Stimulated activated naive CD8-positive, alpha-beta T cell treated with anti-CD3 and anti-CD28 coated beads, Interleukin-15, Interleukin-2, amounts not matched to agents 100 U/mL and 50 U/mL, for 24 hours (primary cell): ENCODE data around the gene S100A16.
"Not testable (repeated sequence)": the region's sequence is repeated elsewhere in the genome, so short reads cannot be mapped to it uniquely, and the experiment has no call there.

ENCODE experiments used
- ATAC-seq: fragments of 150-1000 bp; cut with Tn5 transposase; one replicate; pipeline ENCODE4 v1.10.0; 2021
- DNase-seq: peaks from one replicate; pipeline ENCODE4 v3.0.0; 2021

S100A16 gene

DNA sequence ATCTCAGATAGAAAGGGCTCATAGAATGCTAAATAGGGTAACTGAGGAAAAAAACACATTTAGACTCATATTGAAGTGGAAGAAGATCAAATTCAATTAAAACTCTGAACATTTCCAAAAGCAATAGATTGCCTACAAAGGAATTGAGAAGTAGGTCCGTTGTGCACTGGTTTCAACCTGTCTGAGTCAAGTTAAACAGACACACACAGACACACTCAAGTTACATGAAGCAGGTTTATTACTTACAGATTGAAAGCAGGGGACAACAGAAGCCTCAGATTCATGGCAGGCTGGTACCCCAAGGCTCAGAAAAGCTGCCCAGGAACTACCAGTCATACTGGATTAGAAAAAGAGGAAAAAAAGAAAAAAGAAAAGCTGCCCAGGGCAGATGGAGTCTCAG, 26.6 kb downstream of the S100A16 start:
- ATAC-seq = no peak
- DNase-seq = no peak

DNA sequence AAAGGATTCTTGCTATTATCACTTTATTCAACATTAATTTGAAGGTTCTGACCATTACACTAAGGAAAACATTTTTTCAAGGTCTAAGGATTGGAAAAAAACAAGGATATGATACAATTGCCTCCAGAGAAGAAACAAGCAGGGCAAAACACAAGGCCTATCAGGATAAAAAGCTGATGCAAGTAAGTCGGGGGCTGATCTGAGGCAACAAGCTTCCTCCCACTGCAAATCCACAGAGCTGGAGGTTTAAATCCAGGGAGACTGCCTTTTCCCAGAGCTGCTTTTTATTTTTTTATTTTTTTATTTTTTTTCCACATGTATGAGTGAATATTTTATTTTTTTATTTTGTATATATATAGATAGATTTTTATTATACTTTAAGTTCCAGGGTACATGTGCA, 27.9 kb downstream of the S100A16 start:
- DNase-seq (no peak), ATAC-seq (no peak)

DNA sequence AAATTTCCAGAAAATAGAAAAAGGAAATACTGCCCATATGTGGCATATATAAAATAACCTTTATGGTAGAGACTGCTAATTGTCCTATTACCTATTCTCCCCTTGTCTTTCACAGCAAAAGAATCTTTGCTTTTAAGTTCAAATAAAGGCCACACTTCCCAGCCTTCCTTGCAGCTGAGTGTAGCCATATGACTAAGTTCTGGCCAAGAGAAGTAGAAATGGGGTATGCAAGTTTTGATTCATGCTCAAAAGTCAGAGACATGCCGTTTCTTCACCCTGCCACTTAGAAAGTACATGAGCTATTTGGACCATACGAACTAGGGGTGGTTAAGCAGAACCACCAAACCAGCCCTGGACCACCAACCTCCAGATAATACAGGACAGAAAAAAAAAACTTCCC, 29.0 kb downstream of the S100A16 start:
- ATAC-seq = no peak
- no peak for DNase-seq

DNA sequence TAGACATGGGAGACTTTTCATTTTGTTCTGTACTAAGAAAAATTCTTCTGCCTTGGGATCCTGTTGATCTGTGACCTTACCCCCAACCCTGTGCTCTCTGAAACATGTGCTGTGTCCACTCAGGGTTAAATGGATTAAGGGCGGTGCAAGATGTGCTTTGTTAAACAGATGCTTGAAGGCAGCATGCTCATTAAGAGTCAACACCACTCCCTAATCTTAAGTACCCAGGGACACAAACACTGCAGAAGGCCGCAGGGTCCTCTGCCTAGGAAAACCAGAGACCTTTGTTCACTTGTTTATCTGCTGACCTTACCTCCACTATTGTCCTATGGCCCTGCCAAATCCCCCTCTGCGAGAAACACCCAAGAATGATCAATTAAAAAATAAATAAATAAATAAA, 29.4 kb downstream of the S100A16 start:
- ATAC-seq, DNase-seq: not testable (repeated sequence)

DNA sequence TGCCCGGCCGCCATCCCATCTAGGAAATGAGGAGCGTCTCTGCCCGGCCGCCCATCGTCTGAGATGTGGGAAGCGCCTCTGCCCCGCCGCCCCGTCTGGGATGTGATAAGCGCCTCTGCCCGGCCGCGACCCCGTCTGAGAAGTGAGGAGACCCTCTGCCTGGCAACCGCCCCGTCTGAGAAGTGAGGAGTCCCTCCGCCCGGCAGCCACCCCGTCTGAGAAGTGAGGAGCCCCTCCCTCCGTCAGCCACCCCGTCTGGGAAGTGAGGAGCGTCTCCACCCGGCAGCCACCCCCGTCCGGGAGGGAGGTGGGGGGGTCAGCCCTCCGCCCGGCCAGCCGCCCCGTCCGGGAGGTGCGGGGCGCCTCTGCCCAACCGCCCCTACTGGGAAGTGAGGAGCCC, 30.1 kb downstream of the S100A16 start:
- not testable (repeated sequence) for ATAC-seq, DNase-seq

DNA sequence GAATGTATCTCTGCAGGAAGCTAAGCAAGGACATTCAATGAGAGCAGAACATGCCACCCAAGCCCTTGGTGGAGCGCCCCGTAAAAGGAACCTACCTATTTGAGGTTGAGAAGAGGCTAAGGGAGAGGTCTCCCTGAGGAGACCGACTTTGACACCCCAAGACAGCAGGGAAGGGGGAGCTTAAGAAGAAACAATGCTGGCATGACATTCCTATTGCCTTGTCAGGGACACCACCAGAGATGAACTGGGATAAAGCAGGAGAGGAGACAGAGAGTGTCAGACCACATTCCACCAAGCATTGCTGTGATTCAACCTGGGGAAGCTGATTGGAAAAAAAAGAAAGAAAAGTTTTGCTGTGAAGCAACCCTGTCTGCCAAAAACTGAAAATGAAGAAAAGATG, 34.0 kb downstream of the S100A16 start:
- no peak for ATAC-seq

DNA sequence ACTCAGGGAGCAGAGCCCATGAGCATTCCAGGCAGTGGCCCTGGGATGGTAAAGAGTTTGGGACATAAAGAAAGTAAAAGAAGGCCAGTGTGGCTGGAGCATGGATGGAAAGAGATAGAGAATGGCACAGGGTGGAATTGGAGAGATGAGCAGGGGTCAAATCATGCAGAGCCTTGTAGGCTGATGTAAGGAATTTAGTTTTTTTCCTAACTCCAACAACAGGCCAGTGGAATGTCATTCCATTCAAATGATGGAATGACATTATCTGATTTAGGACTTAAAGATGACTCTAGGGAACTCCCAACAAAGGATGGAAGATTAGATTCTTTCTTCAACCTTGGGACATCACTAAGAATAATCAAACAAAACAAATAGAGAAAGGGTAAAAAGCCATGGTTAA, 34.4 kb downstream of the S100A16 start:
- DNase-seq (no peak), ATAC-seq (no peak)

More for the DNA sequence above, 34.0 kb downstream of the S100A16 start:
- DNase-seq = no peak

DNA sequence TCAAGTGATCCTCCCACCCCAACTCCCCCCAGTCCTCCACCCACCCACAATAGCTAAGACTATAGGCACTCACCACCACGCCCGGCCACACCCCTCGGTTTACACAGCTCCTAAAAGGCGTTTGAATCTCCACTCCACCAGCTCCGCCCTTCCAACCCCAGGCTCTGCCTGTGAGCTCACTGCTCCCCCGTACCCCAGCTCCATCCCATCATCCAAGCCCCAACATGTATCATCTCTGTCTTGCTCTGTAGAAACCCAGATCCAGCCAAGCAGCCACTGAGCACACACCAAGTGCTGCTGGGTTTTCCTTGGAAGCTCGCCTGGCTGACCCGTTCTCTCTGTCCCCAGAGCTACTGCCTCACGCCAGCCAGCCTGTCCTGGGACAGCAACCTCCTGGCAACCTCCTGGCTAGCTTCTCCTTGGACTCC, 35.3 kb downstream of the S100A16 start:
- ATAC-seq = no peak

DNA sequence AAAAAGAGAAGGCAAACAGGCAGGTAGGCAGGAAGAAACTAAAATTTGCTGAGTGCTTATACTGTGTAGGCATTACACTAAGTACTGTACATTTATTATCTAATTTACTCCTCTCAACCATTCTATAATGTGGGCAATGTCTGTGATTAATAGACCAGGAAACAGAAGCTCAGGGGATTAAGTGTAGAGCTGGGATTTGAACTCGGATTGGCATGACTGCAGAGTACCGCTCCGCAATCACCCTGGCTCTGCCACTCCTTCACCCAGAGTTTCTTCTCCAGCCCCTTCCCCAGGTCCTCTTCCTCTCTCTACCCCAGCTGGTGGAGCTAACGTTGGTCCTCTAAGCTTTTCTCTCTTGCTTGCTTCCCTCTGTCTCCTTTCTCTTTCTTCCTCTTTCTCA, 35.8 kb downstream of the S100A16 start:
- DNase-seq (no peak), ATAC-seq (no peak)

More for the DNA sequence above, 35.3 kb downstream of the S100A16 start:
- DNase-seq = no peak

DNA sequence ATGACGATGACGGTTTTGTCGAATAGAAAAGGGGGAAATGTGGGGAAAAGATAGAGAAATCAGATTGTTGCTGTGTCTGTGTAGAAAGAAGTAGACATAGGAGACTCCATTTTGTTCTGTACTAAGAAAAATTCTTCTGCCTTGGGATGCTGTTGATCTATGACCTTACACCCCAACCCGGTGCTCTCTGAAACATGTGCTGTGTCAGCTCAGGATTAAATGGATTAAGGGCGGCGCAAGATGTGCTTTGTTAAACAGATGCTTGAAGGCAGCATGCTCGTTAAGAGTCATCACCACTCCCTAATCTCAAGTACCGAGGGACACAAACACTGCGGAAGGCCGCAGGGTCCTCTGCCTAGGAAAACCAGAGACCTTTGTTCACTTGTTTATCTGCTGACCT, 37.4 kb downstream of the S100A16 start:
- DNase-seq, ATAC-seq: not testable (repeated sequence)

DNA sequence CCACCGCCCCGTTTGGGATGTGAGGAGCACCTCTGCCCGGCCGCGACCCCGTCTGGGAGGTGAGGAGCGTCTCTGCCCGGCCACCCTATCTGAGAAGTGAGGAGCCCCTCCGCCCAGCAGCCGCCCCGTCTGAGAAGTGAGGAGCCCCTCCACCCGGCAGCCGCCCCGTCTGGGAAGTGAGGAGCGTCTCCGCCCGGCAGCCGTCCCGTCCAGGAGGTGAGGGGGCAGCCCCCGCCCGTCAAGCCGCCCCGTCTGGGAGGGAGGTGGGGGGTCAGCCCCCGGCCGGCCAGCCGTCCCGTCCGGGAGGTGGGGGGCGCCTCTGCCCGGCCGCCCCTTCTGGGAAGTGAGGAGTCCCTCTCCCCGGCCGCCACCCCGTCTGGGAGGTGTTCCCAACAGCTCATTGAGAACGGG, 37.9 kb downstream of the S100A16 start:
- not testable (repeated sequence) for ATAC-seq, DNase-seq

DNA sequence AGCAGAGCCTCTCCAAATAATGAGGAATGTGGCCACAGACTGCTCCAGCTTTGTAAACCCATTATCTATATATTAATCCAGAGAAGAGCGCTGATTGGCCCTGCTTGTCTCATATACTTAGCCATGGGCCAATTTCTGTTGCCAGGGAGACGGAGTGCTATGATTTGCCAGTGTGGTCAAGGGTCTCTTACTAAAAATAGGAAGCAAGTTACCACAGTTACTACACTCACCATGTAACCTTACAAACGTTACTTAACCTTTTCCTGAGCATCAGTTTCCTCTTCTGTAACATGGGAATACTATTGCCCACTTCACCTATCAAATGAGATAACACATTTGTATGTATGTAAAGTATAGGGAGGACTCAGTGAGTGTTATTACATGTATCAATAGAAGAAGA, 39.6 kb downstream of the S100A16 start:
- DNase-seq = no peak
- ATAC-seq = no peak

DNA sequence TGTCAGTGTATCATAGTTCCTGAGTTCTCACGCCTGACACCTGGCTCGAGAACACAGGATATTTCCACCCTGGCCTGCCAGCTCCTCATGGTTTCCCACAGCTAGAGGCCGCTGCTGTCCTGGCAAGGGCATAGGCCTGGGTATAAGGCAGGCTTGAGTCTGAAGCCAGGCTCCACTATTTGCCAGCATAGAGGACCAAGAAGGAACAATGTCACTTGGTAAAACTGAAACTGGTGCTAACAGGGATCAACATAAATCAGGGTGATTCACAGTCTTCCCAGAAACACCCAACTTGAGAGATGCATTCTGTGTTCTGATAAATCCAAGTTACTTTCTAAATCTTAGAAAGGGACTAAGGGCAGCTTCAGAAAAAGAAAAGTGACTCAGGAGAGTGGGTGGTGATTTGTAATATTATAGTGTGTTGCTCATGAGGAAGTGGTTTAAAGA, 40.3 kb downstream of the S100A16 start:
- ATAC-seq = peak; percentile 85
- peak; percentile 74 for DNase-seq

DNA sequence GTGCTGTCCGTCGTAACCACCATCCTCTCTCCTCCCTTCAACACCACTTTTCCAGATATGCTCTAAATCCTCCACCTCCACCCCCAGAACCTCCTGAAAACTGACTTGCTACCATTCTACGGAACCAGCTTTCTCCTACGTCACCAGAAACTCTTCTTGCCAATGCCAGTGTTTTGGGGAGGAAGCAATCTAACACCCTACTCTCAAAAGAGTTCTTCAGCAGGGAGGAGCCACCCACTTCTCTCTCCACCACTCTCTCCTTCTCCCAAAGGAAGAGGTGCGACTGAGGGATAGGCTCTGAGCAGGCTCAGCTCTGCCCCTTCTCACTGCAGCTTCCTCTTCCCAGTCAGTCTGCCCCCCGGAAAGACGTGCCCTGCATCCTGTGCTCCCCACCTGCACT, 41.2 kb downstream of the S100A16 start:
- ATAC-seq (no peak), DNase-seq (no peak)

DNA sequence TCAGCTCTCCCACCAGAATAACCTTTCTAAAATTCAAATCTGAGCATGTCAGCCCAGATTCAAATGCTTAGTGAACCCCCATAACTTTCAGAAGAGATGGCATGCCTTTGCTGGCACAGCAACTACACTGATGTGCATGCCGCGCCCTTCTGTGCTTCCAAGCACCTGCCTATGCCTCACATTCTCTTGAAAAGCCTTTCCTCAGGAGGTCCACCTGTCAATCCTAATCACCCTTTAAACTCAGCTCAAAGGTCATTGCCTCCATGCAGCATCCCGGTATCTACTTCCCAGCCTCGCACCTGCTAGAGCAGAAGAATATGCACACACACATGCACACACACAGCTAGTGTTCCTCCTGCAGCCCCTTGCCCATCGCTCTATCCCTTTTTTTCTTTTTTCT, 42.1 kb downstream of the S100A16 start:
- ATAC-seq (no peak), DNase-seq (no peak)

DNA sequence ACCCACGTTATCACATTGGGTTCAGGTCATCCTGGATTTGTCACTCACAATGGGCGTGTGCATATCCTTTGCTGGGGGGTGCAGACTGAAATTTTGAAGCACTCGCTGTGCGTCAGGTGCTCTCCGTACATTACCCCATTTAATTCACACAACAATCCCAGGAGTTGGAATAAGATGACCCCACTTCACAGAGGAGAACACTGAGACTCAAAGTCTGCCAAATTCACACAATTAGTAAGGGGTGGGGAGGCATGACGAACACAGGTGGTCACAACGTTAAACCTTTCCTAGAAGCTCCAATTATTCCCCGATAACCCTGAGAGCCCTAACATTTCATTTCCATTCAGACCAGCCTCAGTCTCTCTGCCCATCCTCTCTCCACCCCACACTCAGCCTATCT, 43.5 kb downstream of the S100A16 start:
- ATAC-seq (no peak), DNase-seq (no peak)

DNA sequence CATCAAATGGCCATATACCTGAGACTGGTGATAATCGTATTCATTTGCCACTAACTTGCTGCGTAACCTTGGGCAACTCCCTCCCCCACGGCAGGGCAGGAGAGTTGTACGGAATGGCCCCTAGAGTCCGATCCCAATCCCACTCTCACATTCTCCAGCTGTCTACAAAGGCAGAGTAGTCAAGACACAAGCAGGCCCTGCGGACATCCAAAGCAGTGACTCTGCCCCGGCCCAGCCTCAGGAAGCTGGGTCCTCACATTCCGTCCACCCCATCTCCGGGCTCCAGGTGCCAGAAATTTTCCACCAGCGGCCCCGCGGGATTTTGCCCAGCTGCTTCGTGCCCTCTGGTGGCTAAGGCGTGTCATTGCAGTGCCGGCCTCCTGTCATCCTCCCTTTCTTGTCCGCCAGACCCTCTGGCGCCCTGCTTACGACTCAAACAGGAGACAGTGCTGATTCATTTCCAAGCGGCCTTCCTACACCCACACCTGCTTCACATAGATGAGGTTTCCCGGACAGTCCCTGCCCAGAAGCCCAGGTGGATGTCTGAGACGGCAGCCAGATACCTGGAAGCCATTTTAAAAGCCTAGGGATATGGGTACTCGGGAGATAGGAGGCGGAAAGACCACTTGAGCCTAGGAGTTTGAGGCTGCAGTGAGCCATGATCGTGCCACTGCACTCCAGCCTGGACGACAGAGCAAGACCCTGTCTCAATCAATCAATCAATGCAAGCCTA, 44.4 kb downstream of the S100A16 start:
- DNase-seq = peak; percentile 89
- peak; percentile 5 for ATAC-seq

DNA sequence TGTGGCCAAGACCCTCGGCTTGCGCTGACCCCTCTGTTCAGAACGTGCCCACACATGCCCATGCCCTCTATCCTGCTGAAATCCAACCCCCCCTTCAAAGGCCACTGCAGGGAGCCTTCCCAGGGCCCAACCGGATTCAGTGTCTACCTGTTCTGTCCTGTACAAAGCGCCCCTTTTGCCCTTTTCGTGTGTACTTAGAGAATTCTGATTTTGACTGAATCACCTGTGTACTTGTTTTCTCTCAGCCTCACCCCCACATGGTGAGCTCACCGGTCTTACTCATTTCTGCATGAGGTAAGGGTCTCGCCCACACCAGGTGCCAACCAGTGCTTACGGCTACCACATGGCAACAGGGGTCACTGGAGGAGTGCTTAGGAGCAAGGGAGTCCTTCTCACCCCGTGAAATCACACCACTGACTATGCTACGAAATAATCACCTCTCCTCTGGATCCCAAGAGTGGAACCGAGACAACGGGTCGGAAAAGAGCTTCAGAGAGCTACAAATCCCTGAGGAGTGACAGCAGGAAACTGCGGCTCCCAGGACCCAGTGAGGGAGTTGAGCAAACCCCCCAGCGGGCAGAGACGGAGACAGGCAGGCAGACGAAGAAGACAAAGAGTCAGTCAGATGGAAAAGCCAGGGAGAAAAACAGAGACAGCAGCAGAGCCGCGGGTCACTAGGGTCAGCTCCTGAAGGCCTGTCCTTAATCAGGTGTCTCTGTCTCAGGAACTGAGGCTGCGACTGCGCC, 45.1 kb downstream of the S100A16 start:
- ATAC-seq = peak; percentile 42
- peak; percentile 64 for DNase-seq

DNA sequence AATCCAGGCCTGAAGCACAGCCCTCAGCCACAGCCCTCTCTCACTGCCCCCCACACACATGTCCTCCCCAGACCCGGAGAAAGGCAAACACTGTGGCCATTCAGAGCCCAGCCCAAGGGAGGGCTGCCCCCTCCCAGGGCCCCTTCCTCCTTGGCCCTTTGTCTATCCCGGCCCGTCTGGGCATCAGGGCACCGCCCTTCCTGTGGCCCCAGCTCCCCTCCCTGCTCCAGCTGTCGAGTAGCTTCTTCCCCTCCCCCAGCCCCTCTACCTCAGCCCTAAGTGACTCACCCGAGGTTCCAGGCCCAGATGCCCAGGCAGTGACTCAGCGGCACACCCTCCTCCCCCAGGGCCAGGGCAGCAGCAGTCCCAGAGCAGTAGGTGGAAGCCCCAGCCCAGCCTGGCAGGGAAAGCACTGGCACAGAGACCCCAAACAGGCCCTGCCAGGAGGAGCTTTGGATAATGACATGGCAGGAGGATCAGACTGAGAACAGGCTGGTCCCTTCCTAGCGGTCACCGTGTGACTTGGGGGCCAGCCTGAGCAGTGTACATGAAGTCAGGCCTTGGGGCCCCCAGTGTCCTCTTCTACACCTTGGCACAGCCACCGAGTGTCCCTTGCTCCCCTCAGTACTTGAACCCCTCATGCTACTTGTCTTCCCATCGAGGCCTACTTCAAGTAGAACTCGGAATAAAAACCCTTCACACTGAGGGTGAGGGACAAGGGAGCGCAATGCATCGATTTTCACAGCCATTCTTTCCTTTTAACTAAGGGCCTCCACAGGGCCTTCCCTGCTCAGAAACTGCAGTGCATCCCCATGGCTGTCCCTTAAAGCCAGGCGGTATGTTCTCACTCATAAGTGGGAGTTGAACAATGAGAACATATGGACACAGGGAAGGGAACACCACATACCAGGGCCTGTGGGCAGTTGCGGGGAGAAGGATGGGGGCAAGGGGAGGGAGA, 46.2 kb downstream of the S100A16 start:
- peak; percentile 93 for ATAC-seq
- peak; percentile 91 for DNase-seq

DNA sequence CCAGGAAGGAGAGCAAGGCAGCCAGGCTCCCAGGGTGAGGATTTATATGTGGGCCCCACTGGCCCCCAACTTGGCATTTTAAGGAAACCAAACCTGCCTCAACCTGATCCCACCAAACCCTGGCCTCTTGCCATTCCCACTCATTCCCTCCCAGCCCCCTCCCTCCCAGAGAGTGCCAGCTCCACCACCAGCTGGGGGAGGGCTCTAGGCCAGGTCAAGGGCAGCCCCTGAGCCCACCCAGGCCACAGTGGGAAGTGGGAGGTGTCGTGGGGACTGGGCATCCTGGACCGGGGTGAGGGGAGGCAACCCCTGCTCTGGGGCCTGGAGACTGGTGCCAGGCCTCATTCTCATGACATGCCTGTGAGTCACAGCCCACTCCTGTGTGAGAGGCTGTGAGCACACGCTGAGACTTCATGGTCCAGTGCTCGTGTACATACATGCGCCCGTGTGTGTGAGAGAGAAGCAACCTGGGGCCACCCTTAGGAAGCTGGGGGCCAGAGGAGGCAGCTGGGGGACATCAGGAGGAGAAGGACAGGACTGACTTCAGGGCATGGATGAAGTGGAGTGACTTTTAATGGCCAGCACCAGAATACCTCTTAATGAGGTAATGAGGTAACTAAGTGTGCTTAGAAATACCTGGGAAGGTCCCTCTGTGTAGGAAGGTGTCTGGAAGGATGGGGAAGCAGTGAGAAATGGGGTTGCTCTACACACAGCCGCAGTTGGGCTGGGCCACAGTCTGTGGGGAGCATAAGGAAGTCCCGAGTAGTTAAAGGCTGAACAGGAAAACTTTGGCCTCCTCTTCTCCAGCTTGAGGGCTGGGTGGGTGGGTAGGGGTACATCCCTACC, 47.2 kb downstream of the S100A16 start, which contains the start of gene S100A2:
S100A2 (minus strand) TSS at position 316 of the 846 bp plus-strand sequence. CDS start 1,967 bp downstream, outside the sequence.
- DNase-seq = peak; percentile 70
- peak; percentile 77 for ATAC-seq

DNA sequence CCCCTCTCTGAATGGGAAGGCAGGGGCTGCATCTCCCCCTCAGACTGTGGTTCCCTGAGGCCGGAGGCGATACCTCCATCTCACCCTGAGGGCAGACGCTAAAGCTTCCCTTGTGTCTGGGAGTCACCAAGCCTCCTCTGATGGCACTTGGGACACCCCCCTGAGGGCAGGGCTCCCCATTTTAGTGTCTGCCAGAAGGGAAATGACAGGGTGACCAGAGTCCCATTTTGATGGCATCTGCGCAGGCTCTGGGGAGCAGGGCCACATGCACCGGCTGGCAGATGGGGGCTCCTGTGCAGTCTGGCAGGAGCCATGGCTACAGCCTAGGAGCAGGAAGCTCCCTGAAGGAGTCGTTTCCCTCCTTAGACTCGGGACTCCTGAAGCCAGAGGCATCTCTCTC, 48.9 kb downstream of the S100A16 start:
- DNase-seq (no peak), ATAC-seq (no peak)
